Activated CD4-positive, alpha-beta T cell treated with anti-CD3 and anti-CD28 coated beads for 48 hours (primary cell): ENCODE data around the gene KPNA2.
A peak's percentile ranks its signal among the peaks of the same experiment; 100 is the strongest.
"Not testable (repeated sequence)": the region's sequence is repeated elsewhere in the genome, so short reads cannot be mapped to it uniquely, and the experiment has no call there.

Experiments
- DNase-seq: peaks from one replicate; pipeline ENCODE4 v3.0.0-alpha.2; 2020

Gene KPNA2

DNA sequence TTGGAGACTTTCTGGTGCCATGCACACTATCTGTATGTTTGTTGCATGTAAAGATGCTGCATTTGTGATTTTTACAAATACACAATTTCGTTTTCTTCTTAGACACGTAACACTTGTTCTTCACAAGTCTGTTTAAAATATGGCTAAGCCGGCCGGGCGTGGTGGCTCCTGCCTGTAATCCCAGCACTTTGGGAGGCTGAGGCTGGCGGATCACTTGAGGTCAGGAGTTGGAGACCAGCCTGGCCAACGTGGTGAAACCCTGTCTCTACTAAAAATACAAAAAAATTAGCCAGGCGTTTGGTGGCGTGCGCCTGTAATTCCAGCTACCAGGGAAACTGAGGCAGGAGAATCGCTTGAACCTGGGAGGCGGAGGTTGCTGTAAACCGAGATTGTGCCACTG, 14.7 kb upstream of the KPNA2 start:
- DNase-seq, result not testable (repeated sequence)

GRCh38 chr17:68021963-68022362, 13.6 kb upstream of the KPNA2 start:
- no peak for DNase-seq

GRCh38 chr17:68022547-68022946, 13.0 kb upstream of the KPNA2 start:
- not testable (repeated sequence) for DNase-seq

DNA sequence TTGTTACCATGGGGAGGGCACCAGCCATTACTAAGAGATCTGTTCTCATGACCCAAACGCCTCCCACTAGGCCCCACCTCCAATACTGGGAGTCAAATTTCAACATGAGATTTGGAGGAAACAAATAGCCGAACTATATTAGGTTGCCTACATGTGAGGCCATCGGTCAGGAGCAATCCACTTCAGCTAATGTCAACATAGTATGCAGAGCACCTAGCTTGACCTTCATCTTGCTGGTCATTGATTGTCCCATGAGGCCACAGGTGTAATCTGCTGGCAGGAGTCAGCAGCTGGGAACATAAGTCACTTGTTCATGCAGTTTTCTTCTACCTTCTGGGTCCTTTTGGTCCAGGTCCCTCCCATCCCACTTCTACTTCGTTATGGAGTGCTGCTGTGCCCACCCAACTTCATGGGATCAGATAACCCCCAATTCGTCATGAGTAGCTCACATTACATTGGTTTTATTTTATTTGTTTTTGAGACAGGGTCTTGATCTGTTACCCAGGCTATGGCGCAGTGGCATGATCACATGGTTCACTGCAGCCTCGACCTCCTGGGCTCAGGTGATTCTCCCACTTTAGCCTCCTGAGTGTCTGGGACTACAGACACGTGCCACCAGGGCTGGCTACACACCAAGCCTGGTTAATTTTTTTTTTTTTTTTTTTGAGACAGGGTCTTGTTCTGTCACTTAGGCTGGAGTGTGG, 5.9 kb upstream of the KPNA2 start:
- no peak for DNase-seq

GRCh38 chr17:68033636-68034451, 1.7 kb upstream of the KPNA2 start:
- no peak for DNase-seq

GRCh38 chr17:68034452-68034776, 1.1 kb upstream of the KPNA2 start:
- no peak for DNase-seq

DNA sequence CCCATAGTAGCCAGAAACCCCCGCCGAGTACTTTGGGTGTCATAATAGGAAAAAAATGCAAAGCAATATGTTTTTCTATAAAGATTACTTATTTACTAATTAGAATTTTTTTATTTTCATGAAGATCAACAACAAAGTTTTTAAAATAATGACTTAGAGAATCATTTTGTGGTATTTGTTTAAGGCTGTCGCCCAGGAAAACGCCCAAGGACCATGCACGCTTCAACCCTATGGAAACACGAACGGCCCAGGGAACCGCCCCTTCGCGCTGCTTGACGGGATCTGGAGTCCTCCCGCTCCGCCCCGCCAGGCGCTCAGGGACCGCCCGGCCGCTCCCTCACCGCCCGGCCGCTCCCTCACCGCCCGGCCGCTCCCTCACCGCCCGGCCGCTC, 408 bp upstream of the KPNA2 start:
- peak; percentile 94 for DNase-seq

DNA sequence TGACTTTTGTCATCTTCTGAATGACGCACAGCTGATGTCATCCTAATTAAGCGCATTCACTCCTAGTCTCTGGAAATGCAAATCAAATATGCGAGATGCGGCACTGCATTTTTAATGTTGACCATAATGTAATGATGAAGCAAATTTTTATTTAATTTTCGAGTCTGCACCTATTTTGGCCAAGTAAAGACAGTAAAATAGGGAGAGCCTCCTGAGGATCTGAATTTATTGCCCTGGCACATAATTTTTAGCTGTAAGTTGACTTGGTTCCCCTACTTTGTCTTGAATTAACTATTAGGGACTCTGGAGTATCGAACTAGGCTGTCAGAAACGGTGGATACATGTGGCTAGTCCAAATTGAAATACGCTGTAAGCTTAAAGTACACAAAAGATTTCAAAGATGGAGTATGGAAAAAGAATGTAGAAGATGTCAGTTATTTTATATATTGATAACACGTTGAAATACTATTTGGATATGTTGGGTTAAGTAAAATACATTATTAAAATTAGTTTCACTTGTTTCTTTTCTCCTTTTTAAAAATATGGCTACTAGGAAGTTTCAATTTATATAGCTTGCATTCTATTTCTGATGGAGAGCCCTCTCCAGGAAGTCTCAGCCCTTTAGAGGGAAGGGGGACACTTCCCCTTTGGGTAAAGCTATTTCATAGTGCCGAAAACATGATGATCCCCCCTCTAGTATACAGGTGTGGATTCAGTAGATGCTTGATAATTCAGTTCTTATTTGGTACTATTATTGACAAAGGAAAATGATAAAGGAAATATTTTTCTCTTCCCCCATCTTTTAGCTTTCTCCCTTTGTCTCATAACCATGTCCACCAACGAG, 991 bp downstream of the KPNA2 start:
- no peak for DNase-seq

DNA sequence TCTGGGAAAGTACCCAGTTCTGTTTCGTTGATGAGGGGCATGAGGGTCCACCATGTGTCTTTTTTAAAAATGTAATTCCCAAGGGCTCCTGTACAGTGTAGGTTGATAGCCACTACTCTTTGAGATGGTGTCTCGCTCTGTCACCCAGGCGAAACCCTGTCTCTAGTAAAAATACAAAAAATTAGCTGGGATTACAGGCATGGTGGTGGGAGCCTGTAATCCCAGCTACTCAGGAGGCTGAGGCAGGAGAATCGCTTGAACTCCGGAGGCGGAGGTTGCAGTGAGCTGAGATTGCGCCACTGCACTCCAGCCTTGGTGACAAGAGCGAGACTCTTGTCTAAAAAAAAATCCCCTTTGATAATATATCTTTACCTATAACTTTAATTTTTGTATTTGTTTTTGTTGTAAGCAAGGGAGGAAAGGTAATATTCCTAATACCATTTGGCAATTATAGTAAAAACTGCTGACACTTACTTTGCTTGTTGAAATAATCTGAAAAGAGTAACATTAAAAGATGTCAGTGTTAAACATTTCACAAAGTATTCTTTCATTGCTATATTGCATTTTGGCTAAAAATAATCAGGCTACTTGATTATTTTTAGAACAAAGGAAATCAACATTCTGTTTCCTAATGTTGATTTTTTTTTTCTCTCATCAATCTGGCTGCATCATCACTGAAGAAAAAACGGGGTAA, 11.8 kb downstream of the KPNA2 start:
- no peak for DNase-seq

DNA sequence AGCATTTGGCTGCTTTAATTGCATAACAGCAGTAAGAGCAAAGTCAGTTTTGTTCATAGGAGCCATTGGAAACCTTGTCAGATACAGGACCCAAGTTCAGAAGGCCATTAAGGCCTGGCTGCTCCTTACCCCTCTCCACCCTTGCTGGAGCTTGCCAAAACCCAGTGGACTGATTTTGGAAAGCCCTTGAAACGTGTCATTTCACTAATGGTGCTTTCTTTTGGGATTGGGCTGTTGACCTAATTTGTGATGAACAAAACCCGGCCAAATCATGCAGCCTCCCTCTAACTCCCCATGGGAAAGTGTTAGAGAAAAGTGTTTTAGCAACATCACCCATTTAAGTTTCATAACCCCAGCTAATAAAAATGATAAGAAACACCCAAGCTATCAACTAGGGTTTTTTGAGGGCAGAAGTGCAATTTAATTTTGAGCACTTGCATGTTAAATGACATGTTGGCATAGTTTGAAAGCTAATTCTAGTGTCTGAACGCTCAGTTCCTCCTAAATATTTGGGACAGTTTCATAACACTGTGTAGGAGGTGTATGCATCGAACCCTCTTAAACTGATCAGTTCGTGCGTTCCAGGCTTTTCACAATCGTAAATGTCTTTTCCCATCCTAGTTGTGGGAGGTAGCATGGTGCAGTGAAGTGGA, 12.5 kb downstream of the KPNA2 start:
- DNase-seq, result not testable (repeated sequence)

GRCh38 chr17:68048996-68049395, 13.5 kb downstream of the KPNA2 start:
- DNase-seq, result no peak

DNA sequence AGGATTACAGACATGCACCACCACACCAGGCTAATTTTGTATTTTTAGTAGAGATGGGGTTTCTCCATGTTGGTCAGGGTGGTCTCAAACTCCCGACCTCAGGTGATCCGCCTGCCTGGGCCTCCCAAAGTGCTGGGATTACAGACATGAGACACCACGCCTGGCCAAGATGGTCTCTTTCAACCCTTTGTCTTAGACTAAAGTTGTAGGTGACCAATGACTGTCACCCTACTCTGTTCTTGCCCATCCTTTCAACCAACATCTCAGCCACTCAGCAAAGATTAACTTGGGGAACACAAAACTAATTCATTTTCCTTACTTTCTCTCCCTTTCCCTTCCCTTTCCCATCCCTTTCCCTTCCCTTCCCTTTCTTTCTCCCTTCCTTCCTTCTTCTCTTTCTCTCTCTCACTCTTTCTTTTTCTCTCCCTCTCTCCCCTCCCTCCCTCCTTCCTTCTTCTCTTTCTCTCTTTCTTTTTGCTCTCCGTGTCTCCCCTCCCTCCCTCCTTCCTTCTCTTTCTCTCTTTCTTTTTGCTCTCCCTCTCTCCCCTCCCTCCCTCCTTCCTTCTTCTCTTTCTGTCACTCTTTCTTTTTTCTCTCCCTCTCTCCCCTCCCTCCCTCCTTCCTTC, 14.4 kb downstream of the KPNA2 start:
- DNase-seq, result not testable (repeated sequence)

DNA sequence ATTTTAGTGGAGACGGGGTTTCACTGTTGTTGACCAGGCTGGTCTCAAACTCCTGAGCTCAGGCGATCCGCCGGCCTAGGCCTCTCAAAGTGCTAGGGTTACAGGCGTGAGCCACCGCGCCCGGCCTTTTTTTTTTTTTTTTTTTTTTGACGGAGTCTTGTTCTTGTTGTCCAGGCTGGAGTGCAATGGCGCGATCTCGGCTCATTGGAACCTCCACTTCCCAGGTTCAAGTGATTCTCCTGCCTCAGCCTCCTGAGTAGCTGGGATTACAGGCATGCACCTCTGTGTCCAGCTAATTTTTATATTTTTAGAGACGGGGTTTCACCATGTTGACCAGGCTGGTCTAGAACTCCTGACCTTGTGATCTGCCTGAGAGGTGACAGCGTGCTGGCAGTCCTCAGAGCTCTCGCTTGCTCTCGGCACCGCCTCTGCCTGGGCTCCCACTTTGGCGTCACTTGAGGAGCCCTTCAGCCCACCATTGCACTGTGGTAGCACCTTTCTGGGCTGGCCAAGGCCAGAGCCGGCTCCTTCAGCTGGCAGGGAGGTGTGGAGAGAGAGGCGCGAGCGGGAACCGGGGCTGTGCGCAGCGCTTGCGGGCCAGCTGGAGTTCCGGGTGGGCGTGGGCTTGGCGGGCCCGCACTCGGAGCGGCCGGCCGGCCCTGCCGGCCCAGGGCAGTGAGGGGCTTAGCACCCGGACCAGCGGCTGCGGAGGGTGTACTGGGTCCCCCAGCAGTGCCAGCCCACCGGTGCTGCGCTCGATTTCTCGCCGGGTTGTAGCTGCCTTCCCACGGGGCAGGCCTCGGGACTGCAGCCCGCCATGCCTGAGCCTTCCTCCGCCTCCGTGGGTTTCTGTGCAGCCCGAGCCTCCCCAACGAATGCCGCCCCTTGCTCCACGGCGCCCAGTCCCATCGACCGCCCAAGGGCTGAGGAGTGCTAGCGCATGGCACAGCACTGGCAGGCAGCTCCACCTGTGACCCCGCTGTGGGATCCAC, 16.1 kb downstream of the KPNA2 start:
- DNase-seq, result not testable (repeated sequence)

GRCh38 chr17:68052810-68053209, 17.3 kb downstream of the KPNA2 start:
- no peak for DNase-seq

DNA sequence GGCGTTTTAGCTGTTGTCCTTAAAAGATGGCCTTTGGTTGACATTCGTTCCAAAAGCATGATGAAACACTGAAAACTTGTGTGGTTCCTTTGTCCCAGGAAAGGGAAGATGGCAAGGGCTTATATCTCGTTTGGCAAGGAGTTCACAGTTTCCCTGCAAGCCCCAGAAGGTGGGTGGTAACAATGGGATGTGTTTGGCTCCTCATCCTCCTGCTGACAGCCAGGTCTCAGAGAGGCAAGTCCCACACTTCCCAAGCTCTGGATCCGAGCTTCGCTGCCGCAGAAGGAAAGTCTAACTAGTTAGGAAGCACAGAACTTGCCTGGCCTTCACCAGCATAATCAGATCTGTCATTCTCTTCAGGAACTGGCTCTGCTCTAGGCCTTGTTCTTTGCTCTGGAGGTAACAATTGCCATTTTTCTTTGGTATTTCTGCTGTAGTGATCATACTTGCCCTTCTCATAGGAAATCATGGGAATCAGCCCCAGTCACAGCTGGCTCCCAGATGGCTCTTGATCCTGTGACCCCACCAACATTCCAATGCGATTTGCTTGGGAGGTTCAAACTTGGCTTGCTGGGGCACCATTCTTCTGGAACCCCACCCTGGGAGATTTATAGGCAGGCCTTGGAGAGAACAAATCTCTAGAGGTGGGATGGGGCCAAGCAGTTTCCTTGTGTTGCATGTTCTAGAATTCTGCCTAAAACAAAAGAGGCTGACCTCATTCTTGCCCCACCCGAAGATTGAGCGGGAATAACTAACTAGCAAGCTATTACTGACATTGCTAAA, 17.9 kb downstream of the KPNA2 start:
- no peak for DNase-seq

DNA sequence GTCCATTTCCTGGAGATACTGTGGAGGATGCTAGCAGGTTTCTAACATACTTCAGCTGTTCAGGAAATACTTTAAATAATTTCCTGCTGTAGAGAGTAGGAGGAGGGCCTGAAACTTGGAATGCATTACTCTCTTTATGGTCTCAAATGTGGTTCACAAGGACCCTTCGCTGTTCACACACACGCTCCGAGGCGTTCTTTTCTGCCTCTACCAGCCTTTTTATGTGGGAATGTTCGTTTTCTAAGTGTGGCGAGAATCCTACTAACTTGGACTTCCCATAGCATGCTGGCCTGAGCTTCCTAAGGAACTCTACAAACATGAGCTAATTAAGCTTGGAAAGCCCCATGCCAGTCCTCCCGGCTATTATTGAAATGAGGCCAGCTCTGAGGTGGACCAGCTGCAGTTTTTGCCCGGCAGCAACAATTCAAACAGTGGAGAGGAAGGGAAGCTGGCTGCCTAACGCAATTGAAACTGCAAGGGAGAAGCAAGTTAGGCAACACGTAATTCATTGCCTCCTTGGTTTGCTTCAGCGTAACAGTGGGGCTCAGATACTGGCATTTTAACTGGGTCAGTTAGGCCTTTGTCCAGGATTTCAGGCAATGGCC, 18.9 kb downstream of the KPNA2 start:
- no peak for DNase-seq

- peak; percentile 55 for DNase-seq
These were observed 22.0 kb downstream of the KPNA2 start for GRCh38 chr17:68057531-68057952.

- DNase-seq, result no peak
These were observed 24.8 kb downstream of the KPNA2 start for GRCh38 chr17:68060336-68060735.
